Sigmoid colon (tissue), 7 donors: ENCODE data around the gene SMIM36. TPM values are rescaled to one million over a fixed set of nuclear protein-coding genes. Genes with fewer than 3 reads are reported as not detected.
"Not testable (repeated sequence)": the region's sequence is repeated elsewhere in the genome, so short reads cannot be mapped to it uniquely, and the experiment has no call there.

Experiments
- DNase-seq: peaks from one replicate; pipeline ENCODE4 v3.0.0-alpha.2; 2019
- H3K27ac ChIP-seq, 4 donors: fragments of 200-600 bp; sonication (generic); one replicate each; pipeline ENCODE4 v1.5.1; 2016 to 2019; ENCODE audit warnings: mild to moderate bottlenecking in 1 of 4
- H3K27me3 ChIP-seq, 3 donors: fragments of 200-600 bp; sonication (generic); one replicate each; pipeline ENCODE4 v1.5.1; 2019; ENCODE audit warnings: mild to moderate bottlenecking in 1 of 3
- H3K36me3 ChIP-seq, 4 donors: fragments of 200-600 bp; sonication (generic); one replicate each; pipeline ENCODE4 v1.5.1; 2016 to 2019
- H3K4me1 ChIP-seq, 4 donors: fragments of 200-600 bp; sonication (generic); one replicate each; pipeline ENCODE4 v1.5.1; 2017 to 2019
- H3K4me3 ChIP-seq, 4 donors: fragments of 200-600 bp; sonication (generic); one replicate each; pipeline ENCODE4 v1.5.1; 2017 to 2019; ENCODE audit warnings: mild to moderate bottlenecking in 2 of 4, moderate library complexity in 1 of 4
- H3K9me3 ChIP-seq, 4 donors: fragments of 200-600 bp in 3 of 4; sonication (generic) in 3 of 4; one replicate each; pipeline versions ENCODE4 v1.5.1 to v1.6.1; 2013 to 2019
- EP300 ChIP-seq, 4 donors: sonication (generic); formaldehyde crosslinking; IDR thresholded peaks; one replicate each; pipeline ENCODE4 v1.6.1; 2017; ENCODE audit warnings: antibody characterized with exemption in 4 of 4
- POLR2A ChIP-seq, 2 donors: fragments of 450-650 bp; IDR thresholded peaks; one replicate each; pipeline ENCODE4 v1.6.1; 2016; ENCODE audit warnings: antibody characterized with exemption in 2 of 2, mild to moderate bottlenecking in 2 of 2, moderate library complexity in 2 of 2
- POLR2AphosphoS5 ChIP-seq, 4 donors: sonication (generic); formaldehyde crosslinking; IDR thresholded peaks; one replicate each; pipeline ENCODE4 v1.6.1; 2017; ENCODE audit warnings: antibody characterized with exemption in 4 of 4
- WGBS, 2 donors: extraction: QIAGEN DNeasy Blood & Tissue Kit; methylation state at CpG; one replicate each; pipeline ENCODE4 v1.1.7; 2013; 5-methylcytosine and 5-hydroxymethylcytosine counted together
- intact Hi-C: fragments of 100-400 bp; cut with DNase I; formaldehyde crosslinking; loops from one replicate; pipeline ENCODE4 v1.15.1; 2023
- polyA plus RNA-seq, 3 donors: library from polyadenylated mRNA; stranded (reverse); fragments of 200-250 nt; gene quantifications; one replicate each; pipeline ENCODE4 v1.2.3, GENCODE V29; 2013
- total RNA-seq, 4 donors: library from RNA; depleted of rRNA; stranded (reverse); fragments of >200 nt; gene quantifications; one replicate each; pipeline ENCODE4 v1.1.0, GENCODE V29; 2016
- TF ChIP-seq, protein P1 (sequence below), 4 experiments: fragments of 450-650 bp in 3 of 4; fragments of 200-600 bp in 1 of 4; IDR thresholded peaks; one replicate each; pipeline ENCODE4 v1.5.1; 2016 to 2019; ENCODE audit warnings: antibody characterized with exemption in 4 of 4, mild to moderate bottlenecking in 3 of 4, moderate library complexity in 2 of 4
- donor health status: healthy with polysubstance abuse.
- donor health status: Bipolar disorder and iron deficiency.
- donor health status: healthy.

The SMIM36 gene
- total and polyA plus RNA-seq, 7 donors: not detected

DNA sequence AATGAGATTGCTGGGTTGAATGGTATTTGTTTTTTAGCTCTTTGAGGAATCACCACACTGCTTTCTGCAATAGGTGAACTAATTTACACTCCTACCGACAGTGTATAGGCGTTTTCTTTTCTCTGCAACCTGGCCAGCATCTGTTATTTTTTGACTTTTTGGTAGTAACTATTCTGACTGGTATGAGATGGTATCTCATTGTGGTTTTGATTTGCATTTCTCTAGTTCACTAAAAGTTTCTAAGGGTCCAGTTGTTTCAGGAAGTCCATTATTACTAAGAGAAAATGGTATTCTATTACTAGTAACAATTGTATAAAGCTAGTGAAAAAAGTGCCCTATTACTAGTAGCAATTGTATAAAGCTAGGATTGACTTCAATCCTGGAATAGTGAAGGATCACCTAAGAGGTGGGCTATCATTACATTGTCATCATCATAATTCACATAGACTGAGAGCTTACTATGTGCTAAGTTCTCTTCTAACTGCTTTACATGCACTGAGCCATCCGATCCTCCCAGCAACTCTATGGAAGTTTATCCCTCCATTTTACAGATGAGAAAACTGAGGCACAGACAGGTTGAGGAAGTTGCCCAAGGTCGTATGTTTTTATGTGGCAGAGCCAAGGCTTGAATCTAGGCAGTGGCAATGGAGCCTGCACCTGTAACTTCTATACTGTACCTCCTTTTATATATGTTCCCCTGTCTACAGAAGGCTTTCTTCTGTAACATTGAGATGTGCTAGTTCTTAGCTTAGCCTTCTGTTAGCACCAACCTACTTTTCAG lies 13.4 kb upstream of the SMIM36 start:
- TF ChIP-seq EP300 (IDR thresholded peaks at IDR 0.05): no peak
- TF ChIP-seq, protein P1, sequence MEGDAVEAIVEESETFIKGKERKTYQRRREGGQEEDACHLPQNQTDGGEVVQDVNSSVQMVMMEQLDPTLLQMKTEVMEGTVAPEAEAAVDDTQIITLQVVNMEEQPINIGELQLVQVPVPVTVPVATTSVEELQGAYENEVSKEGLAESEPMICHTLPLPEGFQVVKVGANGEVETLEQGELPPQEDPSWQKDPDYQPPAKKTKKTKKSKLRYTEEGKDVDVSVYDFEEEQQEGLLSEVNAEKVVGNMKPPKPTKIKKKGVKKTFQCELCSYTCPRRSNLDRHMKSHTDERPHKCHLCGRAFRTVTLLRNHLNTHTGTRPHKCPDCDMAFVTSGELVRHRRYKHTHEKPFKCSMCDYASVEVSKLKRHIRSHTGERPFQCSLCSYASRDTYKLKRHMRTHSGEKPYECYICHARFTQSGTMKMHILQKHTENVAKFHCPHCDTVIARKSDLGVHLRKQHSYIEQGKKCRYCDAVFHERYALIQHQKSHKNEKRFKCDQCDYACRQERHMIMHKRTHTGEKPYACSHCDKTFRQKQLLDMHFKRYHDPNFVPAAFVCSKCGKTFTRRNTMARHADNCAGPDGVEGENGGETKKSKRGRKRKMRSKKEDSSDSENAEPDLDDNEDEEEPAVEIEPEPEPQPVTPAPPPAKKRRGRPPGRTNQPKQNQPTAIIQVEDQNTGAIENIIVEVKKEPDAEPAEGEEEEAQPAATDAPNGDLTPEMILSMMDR (IDR thresholded peaks at IDR 0.05): no peak
- no peak for TF ChIP-seq POLR2A (IDR thresholded peaks at IDR 0.05)
- TF ChIP-seq POLR2AphosphoS5 (IDR thresholded peaks at IDR 0.05): no peak
- Histone ChIP-seq H3K27ac (no peak overlapping the region), H3K27me3 (no peaks in the 10 kb centered on the region), H3K36me3 (no peaks in the 10 kb centered on the region), H3K4me1 (no peaks in the 10 kb centered on the region), H3K4me3 (no peak overlapping the region), H3K9me3 (no peaks in the 10 kb centered on the region)
- WGBS, 2 donors: 63 to 70% methylated on average over 4 of the region's 4 CpGs
- intact Hi-C loops: loop anchor here (5.0 kb wide), 1 partner anchor 83 kb away; no protein-coding TSS in a partner anchor
- no peak for DNase-seq

DNA sequence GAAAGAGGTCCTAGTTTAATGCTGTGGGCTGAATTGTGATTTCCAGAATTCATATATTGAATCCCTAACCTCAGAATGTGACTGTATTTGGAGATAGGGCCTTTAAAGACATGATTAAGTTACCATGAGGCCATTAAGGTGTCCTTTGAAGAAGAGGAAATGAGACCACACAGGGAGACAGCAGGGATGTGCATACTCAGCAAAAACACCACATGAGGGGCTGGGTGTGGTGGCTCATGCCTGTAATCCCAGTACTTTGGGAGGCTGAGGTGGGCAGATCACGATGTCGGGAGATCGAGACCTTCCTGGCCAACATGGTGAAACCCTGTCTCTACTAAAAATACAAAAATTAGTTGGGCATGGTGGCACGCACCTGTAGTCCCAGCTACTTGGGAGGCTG lies 11.8 kb upstream of the SMIM36 start:
- 93 to 94% methylated on average over 4 of the region's 4 CpGs for WGBS, 2 donors
- H3K27ac ChIP-seq, H3K9me3 ChIP-seq, DNase-seq, intact Hi-C loops, H3K4me1 ChIP-seq, H3K27me3 ChIP-seq, H3K36me3 ChIP-seq, H3K4me3 ChIP-seq: not testable (repeated sequence)

DNA sequence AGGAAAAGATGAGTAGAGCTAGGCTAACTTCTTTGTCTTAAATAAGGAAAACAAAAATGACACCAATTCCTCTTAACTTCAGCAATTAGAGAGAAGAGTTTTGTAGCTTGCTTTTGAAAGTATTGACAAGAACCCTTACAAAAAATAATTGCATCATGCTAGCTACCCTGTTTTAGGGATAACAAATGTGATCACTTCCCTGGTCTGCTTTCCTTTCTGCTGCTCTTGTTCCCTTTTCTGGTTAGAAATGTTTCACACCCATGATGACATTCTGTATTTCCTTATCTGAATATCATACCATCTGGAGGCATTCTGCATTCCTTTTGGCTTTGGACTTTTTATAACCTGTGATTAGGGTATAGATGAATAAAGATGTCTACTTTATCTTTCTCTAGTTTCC lies 9.9 kb upstream of the SMIM36 start:
- intact Hi-C loops: no loop called here
- Histone ChIP-seq H3K4me3 (no peak overlapping the region), H3K27ac (no peak overlapping the region), H3K4me1 (no peaks in the 10 kb centered on the region), H3K27me3 (no peaks in the 10 kb centered on the region), H3K9me3 (no peaks in the 10 kb centered on the region), H3K36me3 (no peaks in the 10 kb centered on the region)
- no peak for DNase-seq
- TF ChIP-seq POLR2A (IDR thresholded peaks at IDR 0.05): no peak
- TF ChIP-seq, protein P1 (IDR thresholded peaks at IDR 0.05): no peak
- TF ChIP-seq EP300 (IDR thresholded peaks at IDR 0.05): no peak
- TF ChIP-seq POLR2AphosphoS5 (IDR thresholded peaks at IDR 0.05): no peak

DNA sequence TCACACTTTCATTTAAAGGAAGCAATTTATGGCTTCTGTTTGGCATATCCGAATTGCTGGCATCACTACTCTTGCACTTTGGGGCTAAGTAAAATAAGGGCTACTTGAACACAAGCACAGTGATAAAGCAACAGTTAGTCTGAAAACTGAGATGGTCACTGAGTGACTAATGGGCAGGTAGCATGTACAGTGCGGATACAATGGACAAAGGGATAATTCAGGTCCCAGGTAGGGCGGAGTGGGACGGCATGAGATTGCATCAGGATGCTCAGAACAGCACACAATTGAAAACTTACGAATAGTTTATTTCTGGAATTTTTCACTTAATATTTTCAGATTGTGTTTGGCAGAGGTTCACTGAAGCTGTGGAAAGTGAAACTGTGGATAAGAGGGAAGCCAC lies 9.2 kb upstream of the SMIM36 start:
- Histone ChIP-seq H3K27me3 (no peaks in the 10 kb centered on the region), H3K27ac (no peak overlapping the region), H3K36me3 (no peaks in the 10 kb centered on the region), H3K4me1 (no peaks in the 10 kb centered on the region), H3K9me3 (no peaks in the 10 kb centered on the region), H3K4me3 (no peak overlapping the region)
- 83 to 88% methylated on average over 5 of the region's 5 CpGs for WGBS, 2 donors
- TF ChIP-seq, protein P1 (IDR thresholded peaks at IDR 0.05): no peak
- TF ChIP-seq POLR2AphosphoS5 (IDR thresholded peaks at IDR 0.05) (no peak), EP300 (IDR thresholded peaks at IDR 0.05) (no peak), POLR2A (IDR thresholded peaks at IDR 0.05) (no peak)
- no peak for DNase-seq
- intact Hi-C loops: no loop called here

DNA sequence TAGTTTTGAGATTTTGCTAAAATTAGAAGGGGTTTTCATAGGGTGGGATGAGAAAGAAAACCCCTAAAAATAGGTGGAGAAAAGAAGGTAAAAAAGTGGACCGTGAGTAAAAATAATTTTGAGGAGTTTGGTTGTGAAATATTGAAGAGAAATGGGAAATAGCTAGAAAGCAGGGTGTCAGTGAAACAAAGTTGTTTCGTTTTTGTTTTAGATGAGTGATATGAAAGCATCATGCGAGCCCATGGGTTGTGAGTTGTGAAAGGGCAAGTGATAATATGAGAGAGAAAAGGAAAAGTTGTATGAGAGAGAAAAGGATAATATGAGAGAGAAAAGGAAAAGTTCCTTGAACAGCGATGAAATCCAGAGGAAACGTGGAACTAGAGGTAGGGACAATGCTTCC lies 7.3 kb upstream of the SMIM36 start:
- intact Hi-C loops: loop anchor here (10.0 kb wide), 1 partner anchor 464 kb away; no protein-coding TSS in a partner anchor
- no peaks in the 10 kb centered on the region for H3K27me3 ChIP-seq
- no peak for TF ChIP-seq EP300 (IDR thresholded peaks at IDR 0.05)
- TF ChIP-seq POLR2A (IDR thresholded peaks at IDR 0.05): no peak
- TF ChIP-seq, protein P1 (IDR thresholded peaks at IDR 0.05): no peak
- no peak for TF ChIP-seq POLR2AphosphoS5 (IDR thresholded peaks at IDR 0.05)

More for the DNA sequence above, 7.3 kb upstream of the SMIM36 start:
- Histone ChIP-seq H3K36me3 (no peaks in the 10 kb centered on the region), H3K4me1 (peaks cover 0 to 9% (median 0%) of the 10 kb centered on the region in 4 donors), H3K4me3 (no peak overlapping the region), H3K9me3 (no peaks in the 10 kb centered on the region), H3K27ac (no peak overlapping the region)
- 77 to 82% methylated on average over 5 of the region's 5 CpGs for WGBS, 2 donors
- no peak for DNase-seq
